Kidney (tissue), 14 donors: ENCODE measurements around the gene CHAT. TPM values are rescaled to one million over a fixed set of nuclear protein-coding genes. Genes with fewer than 3 reads are reported as not detected.

Experiments
- DNase-seq, 5 donors: peaks; one replicate each; pipeline ENCODE4 v3.0.0-alpha.2; 2013 to 2020
- FAIRE-seq: peaks from 2 replicates; lab custom pipeline; 2012; peaks lifted over from hg19 to GRCh38; lab: Jason Lieb, UNC
- H3K27ac ChIP-seq, 2 donors: one replicate each; pipeline ENCODE4 v1.7.0; 2013; ENCODE audit warnings: low read depth in 2 of 2, low read length in 2 of 2, inconsistent platforms in 1 of 2
- H3K27me3 ChIP-seq: one replicate; pipeline ENCODE4 v1.7.1; 2013; ENCODE audit warnings: low read length, inconsistent platforms; ENCODE audit not compliant: control insufficient read depth, insufficient read depth
- H3K36me3 ChIP-seq, 3 donors: one replicate each; pipeline versions ENCODE4 v1.7.0 to v1.7.1; 2013; ENCODE audit warnings: low read length in 3 of 3, control low read depth in 1 of 3, inconsistent platforms in 1 of 3; ENCODE audit not compliant: insufficient read depth in 3 of 3, control insufficient read depth in 2 of 3
- H3K4me1 ChIP-seq, 3 donors: one replicate each; pipeline versions ENCODE4 v1.7.0 to v1.7.1; 2013; ENCODE audit warnings: low read length in 3 of 3, inconsistent platforms in 1 of 3, low read depth in 1 of 3; ENCODE audit not compliant: control insufficient read depth in 2 of 3, insufficient read depth in 2 of 3
- H3K4me3 ChIP-seq, 3 donors: one replicate each; pipeline versions ENCODE4 v1.7.0 to v1.8.1; 2013; ENCODE audit warnings: low read length in 3 of 3, control low read depth in 1 of 3, inconsistent platforms in 1 of 3
- H3K9ac ChIP-seq, 3 donors: one replicate each; pipeline versions ENCODE4 v1.7.0 to v1.7.1; 2013; ENCODE audit warnings: low read length in 3 of 3, control low read depth in 1 of 3, inconsistent platforms in 1 of 3
- H3K9me3 ChIP-seq, 3 donors: one replicate each; pipeline versions ENCODE4 v1.7.0 to v1.7.1; 2013; ENCODE audit warnings: low read length in 3 of 3, control low read depth in 1 of 3, inconsistent platforms in 1 of 3; ENCODE audit not compliant: control insufficient read depth in 2 of 3, insufficient read depth in 1 of 3
- CTCF ChIP-seq: IDR thresholded peaks from 3 replicates; pipeline ENCODE4 v1.5.1; 2012; ENCODE audit warnings: mild to moderate bottlenecking, moderate library complexity, borderline replicate concordance; ENCODE audit not compliant: insufficient read depth; ENCODE audit errors: extremely low read depth
- intact Hi-C: fragments of 100-400 bp; cut with DNase I; formaldehyde crosslinking; loops from one replicate; pipeline ENCODE4 v1.11.1; 2022
- polyA plus RNA-seq: library from polyadenylated mRNA; stranded (reverse); fragments of 350-450 nt; fragmentation: Illumina TruSeq; extraction: RNeasy Lipid Tissue Mini Kit (QIAGEN cat#74804); gene quantifications from one replicate; pipeline ENCODE4 v1.2.3, GENCODE V29; 2014; ENCODE audit warnings: low read depth, low replicate concordance; ENCODE audit not compliant: insufficient read depth
- total RNA-seq: library from RNA; stranded (reverse); fragmentation: NEBNext Ultra II Directional; extraction: Animal tissue kit (Norgen Biotek cat#: 25700); gene quantifications from one replicate; pipeline ENCODE4 v1.2.1, GENCODE V29; 2021
- donor health status: control.
- donor health status: control.
- donor health status: control.
- donor health status: control.
- donor health status: control.
- donor health status: DM: yes; HTN: yes; CAD: no.
- donor health status: Normal renal cell carcinoma (clear cell type).

Gene CHAT
- total and polyA plus RNA-seq, 2 donors from 2014 or later = not detected

- no peak overlapping the region for H3K27ac ChIP-seq
- TF ChIP-seq CTCF = no peak
- no peaks in the 10 kb centered on the region for H3K4me1 ChIP-seq
- intact Hi-C loops = no loop called here
- no peaks in the 10 kb centered on the region for H3K36me3 ChIP-seq
- no peaks in the 10 kb centered on the region for H3K27me3 ChIP-seq
- H3K9ac ChIP-seq = no peak overlapping the region
- no peaks in the 10 kb centered on the region for H3K9me3 ChIP-seq
- H3K4me3 ChIP-seq = no peak overlapping the region
- no peak for FAIRE-seq
- no peak for DNase-seq
These were observed 37.4 kb downstream of the CHAT start for GRCh38 chr10:49651039-49651835.

DNA sequence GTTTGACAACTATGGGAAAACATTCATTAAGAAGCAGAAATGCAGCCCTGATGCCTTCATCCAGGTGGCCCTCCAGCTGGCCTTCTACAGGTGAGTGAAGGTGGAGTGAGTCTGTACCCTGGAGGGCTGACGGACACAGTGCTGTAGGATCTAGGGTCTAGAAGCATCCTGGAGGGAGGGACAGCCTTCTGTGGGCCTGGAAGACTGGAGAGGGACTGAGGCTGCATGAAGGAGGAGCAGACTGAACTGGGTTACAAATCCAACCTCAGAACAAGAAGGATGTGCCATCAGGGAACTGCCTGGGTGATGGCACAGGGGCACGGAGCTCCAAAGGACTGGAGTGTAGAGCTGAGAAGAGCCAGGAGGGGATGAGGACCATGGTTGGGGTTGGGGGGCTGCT, 38.1 kb downstream of the CHAT start:
- FAIRE-seq = no peak
- no peak for TF ChIP-seq CTCF

DNA sequence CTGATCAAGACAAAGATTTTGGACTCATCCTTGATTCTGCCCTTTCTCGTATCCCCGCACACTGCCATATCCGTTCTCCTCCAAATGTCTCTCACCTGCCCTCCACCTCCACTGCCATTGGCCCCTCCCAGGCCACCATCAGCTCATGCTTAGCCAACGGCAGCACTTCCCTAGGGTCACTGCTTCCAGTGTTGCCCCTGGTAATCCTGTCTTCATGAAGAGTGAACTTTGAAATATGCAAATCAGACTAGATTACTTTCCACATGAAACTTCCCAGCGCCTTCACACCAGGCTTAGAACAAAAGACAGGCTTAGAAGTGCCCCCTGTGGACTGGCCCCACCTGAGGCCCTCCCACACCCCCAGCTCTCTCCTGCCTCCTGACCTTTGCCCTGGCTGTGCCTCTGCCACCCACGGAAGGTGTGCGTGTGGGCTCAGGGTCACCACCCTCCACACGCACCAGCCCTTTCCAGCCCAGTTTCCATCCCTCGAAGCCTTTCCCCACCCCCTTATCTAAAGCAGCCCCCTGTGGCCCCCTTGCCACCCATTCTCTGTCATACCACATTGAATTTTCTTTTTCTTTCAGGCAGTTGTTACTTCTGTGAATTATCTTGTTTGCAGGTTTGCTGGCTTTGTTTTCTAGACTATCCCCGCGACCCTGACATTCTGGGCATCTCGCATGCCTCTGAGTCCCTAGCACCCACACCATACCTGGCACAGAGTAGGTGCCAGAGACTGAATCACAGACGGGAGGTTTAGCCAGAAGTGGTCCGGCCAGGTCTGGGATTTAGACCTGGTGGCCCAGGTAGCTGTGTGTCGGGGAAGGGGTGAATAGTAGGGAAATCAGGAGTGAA, 38.8 kb downstream of the CHAT start:
- Histone ChIP-seq H3K27ac (no peak overlapping the region), H3K4me3 (no peak overlapping the region), H3K9ac (no peak overlapping the region), H3K36me3 (no peaks in the 10 kb centered on the region), H3K4me1 (no peaks in the 10 kb centered on the region), H3K9me3 (no peaks in the 10 kb centered on the region), H3K27me3 (no peaks in the 10 kb centered on the region)
- FAIRE-seq (no peak), DNase-seq (no peak)
- intact Hi-C loops = no loop called here
- no peak for TF ChIP-seq CTCF

More for the DNA sequence above, 38.1 kb downstream of the CHAT start:
- no peak overlapping the region for H3K9ac ChIP-seq
- H3K4me1 ChIP-seq = no peaks in the 10 kb centered on the region
- no peaks in the 10 kb centered on the region for H3K27me3 ChIP-seq
- H3K9me3 ChIP-seq = no peaks in the 10 kb centered on the region
- H3K27ac ChIP-seq = no peak overlapping the region
- H3K4me3 ChIP-seq = no peak overlapping the region
- intact Hi-C loops = no loop called here
- no peaks in the 10 kb centered on the region for H3K36me3 ChIP-seq
- DNase-seq = no peak
